OCI-LY7 (cell line): ENCODE measurements around the gene ATP5PD.

Source experiments
- CTCF ChIP-seq: fragments of 200-600 bp; sonication (generic); conservative IDR thresholded peaks from 2 replicates; pipeline ENCODE4 v1.5.1; 2014; ENCODE audit warnings: mild to moderate bottlenecking, antibody characterized with exemption, low read length, moderate library complexity, mixed read lengths
- EZH2phosphoT487 ChIP-seq: fragments of 200-600 bp; sonication (generic); IDR thresholded peaks from 2 replicates; pipeline ENCODE4 v1.6.1; 2018; ENCODE audit warnings: low read depth, borderline replicate concordance, mild to moderate bottlenecking, mixed run types, antibody characterized with exemption, low read length, moderate library complexity, mixed read lengths

GRCh38 chr17:74992223-74992622 is 54.5 kb downstream of the ATP5PD start:
- TF ChIP-seq CTCF = no peak
- TF ChIP-seq EZH2phosphoT487 = no peak
